NT2/D1 (cell line): ENCODE data around the gene DCDC1.

Experiments
- SUZ12 ChIP-seq: IDR thresholded peaks from 2 replicates; pipeline ENCODE4 v1.6.1; 2011; ENCODE audit not compliant: insufficient read length, insufficient read depth; ENCODE audit errors: extremely low read depth
- YY1 ChIP-seq: IDR thresholded peaks from 2 replicates; pipeline ENCODE4 v1.6.1; 2011; ENCODE audit not compliant: insufficient read length, insufficient read depth
- ZNF274 ChIP-seq: IDR thresholded peaks from 2 replicates; pipeline ENCODE4 v1.6.1; 2011; ENCODE audit warnings: mild to moderate bottlenecking, low read depth, low read length

DNA sequence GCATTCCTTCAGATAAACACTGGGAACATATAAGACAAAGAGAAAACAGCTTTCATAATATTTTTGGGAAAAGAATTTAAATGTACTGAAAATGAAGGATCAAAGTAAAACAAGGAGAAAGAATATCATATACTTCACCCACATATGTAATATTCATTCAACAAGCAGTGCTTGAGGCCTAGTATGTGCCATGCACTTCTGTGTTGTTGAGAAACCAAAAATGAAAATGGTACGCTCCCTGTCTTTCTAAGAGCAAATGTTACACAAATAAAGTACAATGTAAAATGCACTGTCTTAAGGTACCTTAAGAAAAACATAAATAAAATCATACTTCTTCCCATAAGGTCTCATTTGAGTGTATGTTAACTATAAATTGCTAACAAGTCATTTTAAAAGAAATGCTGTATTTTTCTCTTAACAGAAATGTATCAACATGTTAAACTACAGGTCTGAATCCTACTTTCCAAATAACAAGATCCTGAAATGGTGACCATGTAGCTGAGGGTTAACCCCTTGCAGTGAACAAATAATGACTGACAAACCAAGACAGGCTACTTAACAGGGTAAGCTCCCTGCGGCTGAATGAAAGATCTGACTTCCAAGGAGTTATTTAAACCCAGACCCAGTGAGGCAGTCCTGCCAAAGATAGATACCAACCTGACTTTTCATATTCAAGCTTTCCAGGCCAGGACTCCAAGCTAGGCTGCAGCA lies 377.6 kb downstream of the DCDC1 start:
- TF ChIP-seq YY1: no peak
- TF ChIP-seq ZNF274: no peak
- TF ChIP-seq SUZ12: no peak
